ENCODE data around the gene ATP6AP2. TPM values are rescaled to one million over a fixed set of nuclear protein-coding genes. Genes with fewer than 3 reads are reported as not detected.
A peak's percentile ranks its signal among the peaks of the same experiment; 100 is the strongest.
"Not testable (repeated sequence)": the region's sequence is repeated elsewhere in the genome, so short reads cannot be mapped to it uniquely, and the experiment has no call there.

ATP6AP2 gene
- total and polyA plus RNA-seq, 5 donors from 2014 or later: 63.2 to 209 (median 160) TPM

DNA sequence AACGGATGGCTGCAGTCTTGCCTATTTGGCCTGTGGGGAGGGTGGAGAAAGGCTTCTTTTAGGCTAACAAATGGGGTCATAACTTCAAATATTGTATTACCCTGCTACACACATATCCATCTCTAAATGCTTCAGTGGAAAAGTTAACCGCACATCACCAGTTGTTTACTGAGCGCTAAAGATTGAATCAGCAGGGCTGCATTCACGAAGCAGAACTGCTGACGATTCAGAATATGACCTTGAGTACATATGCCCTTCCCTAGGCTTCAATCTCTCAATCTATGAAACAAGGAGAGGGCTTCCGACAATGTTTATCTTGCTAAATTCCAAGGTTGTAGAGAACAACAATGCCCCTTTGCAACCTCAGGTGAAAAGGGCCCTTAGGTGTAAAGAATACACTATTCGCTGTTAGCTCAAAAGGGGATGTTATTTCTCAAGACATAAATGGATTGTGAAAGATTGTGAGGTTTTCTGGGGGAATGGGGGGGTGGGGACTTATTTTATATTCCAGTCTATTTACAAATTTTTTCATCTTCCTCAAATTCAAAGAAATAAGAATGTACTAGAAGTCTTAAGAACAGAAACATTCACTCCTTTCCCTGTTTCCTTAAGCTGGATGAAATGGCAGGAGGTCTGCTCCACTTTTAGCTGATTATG, 2.6 kb upstream of the ATP6AP2 start:
- Mint-ChIP-seq H3K4me3 (peak overlapping the region in 1 of 4 donors; percentile 43), H3K36me3 (no peaks in the 10 kb centered on the region), H3K27me3 (no peaks in the 10 kb centered on the region), H3K9me3 (peaks cover 0 to 1% (median 0%) of the 10 kb centered on the region in 7 donors), H3K27ac (no peak overlapping the region), H3K4me1 (peaks cover 8 to 27% (median 13%) of the 10 kb centered on the region in 4 donors)
- no peak overlapping the region for H3K27ac ChIP-seq (ENCODE audit: insufficient read depth, low read length, poor library complexity, severe bottlenecking)
- no peaks in the 10 kb centered on the region for H3K27me3 ChIP-seq (ENCODE audit: control insufficient read depth, insufficient read depth, low read length)
- ATAC-seq (ENCODE audit: low read depth in 2 of 2): no peak
- no peak overlapping the region for H3K4me3 ChIP-seq (ENCODE audit: low read depth, low read length)
- H3K4me1 ChIP-seq (ENCODE audit: control insufficient read depth, insufficient read depth, low read length, poor library complexity, severe bottlenecking): peaks cover 14% of the 10 kb centered on the region
- H3K9me3 ChIP-seq (ENCODE audit: control insufficient read depth in 2 of 2, low read length in 2 of 2): no peaks in the 10 kb centered on the region
- no peak for DNase-seq
- no peaks in the 10 kb centered on the region for H3K36me3 ChIP-seq (ENCODE audit: control insufficient read depth, insufficient read depth, low read length)

GRCh38 chrX:40579141-40579540, 1.6 kb upstream of the ATP6AP2 start:
- no peaks in the 10 kb centered on the region for H3K36me3 Mint-ChIP-seq
- no peaks in the 10 kb centered on the region for H3K9me3 Mint-ChIP-seq
- Histone ChIP-seq H3K9me3 (ENCODE audit: control insufficient read depth in 2 of 2, low read length in 2 of 2) (no peaks in the 10 kb centered on the region), H3K27ac (ENCODE audit: insufficient read depth, low read length, poor library complexity, severe bottlenecking) (no peak overlapping the region), H3K27me3 (ENCODE audit: control insufficient read depth, insufficient read depth, low read length) (no peaks in the 10 kb centered on the region), H3K36me3 (ENCODE audit: control insufficient read depth, insufficient read depth, low read length) (no peaks in the 10 kb centered on the region), H3K4me3 (ENCODE audit: low read depth, low read length) (no peak overlapping the region), H3K4me1 (ENCODE audit: control insufficient read depth, insufficient read depth, low read length, poor library complexity, severe bottlenecking) (peaks cover 14% of the 10 kb centered on the region)
- peaks cover 9 to 33% (median 19%) of the 10 kb centered on the region in 4 donors for H3K4me1 Mint-ChIP-seq
- no peak overlapping the region for H3K4me3 Mint-ChIP-seq
- ATAC-seq (ENCODE audit: low read depth in 2 of 2) (no peak), DNase-seq (no peak)
- H3K27me3 Mint-ChIP-seq: no peaks in the 10 kb centered on the region
- H3K27ac Mint-ChIP-seq: no peak overlapping the region

DNA sequence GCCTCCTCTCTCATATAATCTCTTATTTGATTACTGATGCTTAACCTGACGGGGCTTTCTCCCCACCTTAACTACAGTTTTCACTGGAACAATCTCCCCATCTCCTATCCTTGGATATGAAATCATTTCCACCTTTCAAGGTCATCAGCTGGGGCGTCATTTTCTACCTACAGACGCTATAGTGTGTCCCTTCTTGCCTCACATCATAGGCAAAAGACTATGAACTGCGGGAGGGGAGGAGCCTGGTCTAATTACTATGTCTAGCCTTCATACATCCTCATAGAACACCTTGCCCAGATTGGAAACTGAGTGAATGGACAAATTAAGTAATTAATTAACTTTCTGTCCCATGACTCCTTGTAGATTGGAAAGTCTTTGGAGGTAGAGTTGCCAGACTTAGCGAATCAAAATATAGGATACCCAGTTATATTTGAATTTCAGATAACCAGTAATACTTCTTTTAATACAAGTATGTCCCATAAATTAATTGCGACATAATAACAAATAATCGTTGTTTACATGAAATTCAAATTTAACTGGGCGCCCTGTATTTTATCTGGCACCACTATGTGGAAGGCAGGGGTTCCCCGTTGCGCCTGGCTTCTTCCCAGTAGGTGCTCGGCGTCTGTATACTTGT, 752 bp upstream of the ATP6AP2 start:
- H3K27me3 ChIP-seq (ENCODE audit: control insufficient read depth, insufficient read depth, low read length): no peaks in the 10 kb centered on the region
- H3K27ac ChIP-seq (ENCODE audit: insufficient read depth, low read length, poor library complexity, severe bottlenecking): peak overlapping the region; percentile 88
- Mint-ChIP-seq H3K4me3 (peak overlapping the region; percentile 95 to 98 (median 96)), H3K27ac (peak overlapping the region; percentile 83 to 97 (median 96)), H3K4me1 (peaks cover 11 to 33% (median 19%) of the 10 kb centered on the region in 4 donors), H3K9me3 (no peaks in the 10 kb centered on the region), H3K27me3 (no peaks in the 10 kb centered on the region), H3K36me3 (no peaks in the 10 kb centered on the region)
- peak overlapping the region; percentile 65 for H3K4me3 ChIP-seq (ENCODE audit: low read depth, low read length)
- no peaks in the 10 kb centered on the region for H3K36me3 ChIP-seq (ENCODE audit: control insufficient read depth, insufficient read depth, low read length)
- ATAC-seq (ENCODE audit: low read depth in 2 of 2): peak in 1 of 2 donors; percentile 21
- DNase-seq: no peak
- peaks cover 14% of the 10 kb centered on the region for H3K4me1 ChIP-seq (ENCODE audit: control insufficient read depth, insufficient read depth, low read length, poor library complexity, severe bottlenecking)
- H3K9me3 ChIP-seq (ENCODE audit: control insufficient read depth in 2 of 2, low read length in 2 of 2): no peaks in the 10 kb centered on the region

DNA sequence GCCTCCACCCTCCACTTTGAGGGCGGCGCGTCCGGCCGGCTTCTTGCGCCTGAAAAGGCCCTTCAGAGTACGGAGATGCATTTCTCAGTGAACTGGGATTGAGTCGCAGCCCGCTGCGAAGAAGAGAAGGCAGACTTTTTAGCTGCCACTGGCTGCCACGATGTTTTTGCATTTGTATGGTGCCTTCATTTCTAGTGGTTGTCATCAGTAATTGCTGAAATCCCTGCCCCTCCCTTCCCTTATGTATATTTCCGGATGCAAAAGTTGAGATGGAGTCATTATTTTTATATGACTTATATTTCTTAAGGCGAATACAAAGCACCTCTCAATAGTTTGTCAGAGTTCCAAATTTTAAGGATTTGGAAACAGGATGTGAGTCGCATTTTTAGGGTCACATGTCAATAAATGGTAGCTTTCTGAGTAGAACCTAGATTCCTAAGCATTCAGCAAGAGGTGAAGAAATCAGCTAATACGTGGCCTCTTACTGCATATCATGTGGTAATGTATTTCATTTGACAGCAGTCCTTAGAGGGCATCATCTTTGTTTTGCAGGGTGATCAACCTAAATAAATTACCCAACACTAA, 658 bp downstream of the ATP6AP2 start:
- Mint-ChIP-seq H3K9me3 (no peaks in the 10 kb centered on the region), H3K4me3 (peak overlapping the region; percentile 86 to 98 (median 90)), H3K4me1 (peaks cover 14 to 43% (median 26%) of the 10 kb centered on the region in 4 donors), H3K27me3 (no peaks in the 10 kb centered on the region), H3K27ac (peak overlapping the region in 2 of 3 donors; percentile 82 to 96), H3K36me3 (no peaks in the 10 kb centered on the region)
- Histone ChIP-seq H3K4me3 (ENCODE audit: low read depth, low read length) (peak overlapping the region; percentile 84), H3K27ac (ENCODE audit: insufficient read depth, low read length, poor library complexity, severe bottlenecking) (peak overlapping the region; percentile 88), H3K36me3 (ENCODE audit: control insufficient read depth, insufficient read depth, low read length) (no peaks in the 10 kb centered on the region), H3K9me3 (ENCODE audit: control insufficient read depth in 2 of 2, low read length in 2 of 2) (no peaks in the 10 kb centered on the region), H3K4me1 (ENCODE audit: control insufficient read depth, insufficient read depth, low read length, poor library complexity, severe bottlenecking) (peaks cover 14% of the 10 kb centered on the region), H3K27me3 (ENCODE audit: control insufficient read depth, insufficient read depth, low read length) (no peaks in the 10 kb centered on the region)
- DNase-seq: peak; percentile 1 to 58 (median 48)
- no peak for ATAC-seq (ENCODE audit: low read depth in 2 of 2)

GRCh38 chrX:40582178-40582577, 1.4 kb downstream of the ATP6AP2 start:
- not testable (repeated sequence) for H3K9me3 Mint-ChIP-seq; H3K36me3 ChIP-seq (ENCODE audit: control insufficient read depth, insufficient read depth, low read length); ATAC-seq (ENCODE audit: low read depth in 2 of 2); H3K27me3 Mint-ChIP-seq; DNase-seq; H3K27me3 ChIP-seq (ENCODE audit: control insufficient read depth, insufficient read depth, low read length); H3K36me3 Mint-ChIP-seq; H3K27ac ChIP-seq (ENCODE audit: insufficient read depth, low read length, poor library complexity, severe bottlenecking); H3K9me3 ChIP-seq (ENCODE audit: control insufficient read depth in 2 of 2, low read length in 2 of 2)
- Mint-ChIP-seq H3K4me1 (peaks cover 14 to 44% (median 26%) of the 10 kb centered on the region in 4 donors), H3K4me3 (peak overlapping the region in 3 of 4 donors; percentile 53 to 98 (median 90)), H3K27ac (peak overlapping the region in 1 of 3 donors; percentile 96)
- H3K4me1 ChIP-seq (ENCODE audit: control insufficient read depth, insufficient read depth, low read length, poor library complexity, severe bottlenecking): peaks cover 14% of the 10 kb centered on the region
- H3K4me3 ChIP-seq (ENCODE audit: low read depth, low read length): peak overlapping the region; percentile 34

- H3K27ac ChIP-seq (ENCODE audit: insufficient read depth, low read length, poor library complexity, severe bottlenecking): no peak overlapping the region
- H3K36me3 ChIP-seq (ENCODE audit: control insufficient read depth, insufficient read depth, low read length): no peaks in the 10 kb centered on the region
- Mint-ChIP-seq H3K4me1 (peaks cover 14 to 48% (median 28%) of the 10 kb centered on the region in 4 donors), H3K27ac (peak overlapping the region in 1 of 3 donors; percentile 1), H3K9me3 (no peaks in the 10 kb centered on the region), H3K27me3 (no peaks in the 10 kb centered on the region), H3K36me3 (no peaks in the 10 kb centered on the region), H3K4me3 (peak overlapping the region; percentile 19 to 90 (median 60))
- H3K9me3 ChIP-seq (ENCODE audit: control insufficient read depth in 2 of 2, low read length in 2 of 2): no peaks in the 10 kb centered on the region
- H3K27me3 ChIP-seq (ENCODE audit: control insufficient read depth, insufficient read depth, low read length): no peaks in the 10 kb centered on the region
- ATAC-seq (ENCODE audit: low read depth in 2 of 2): no peak
- peaks cover 14% of the 10 kb centered on the region for H3K4me1 ChIP-seq (ENCODE audit: control insufficient read depth, insufficient read depth, low read length, poor library complexity, severe bottlenecking)
- no peak for DNase-seq
- H3K4me3 ChIP-seq (ENCODE audit: low read depth, low read length): peak overlapping the region; percentile 34
Observed at GRCh38 chrX:40582811-40583210, 2.0 kb downstream of the ATP6AP2 start.

DNA sequence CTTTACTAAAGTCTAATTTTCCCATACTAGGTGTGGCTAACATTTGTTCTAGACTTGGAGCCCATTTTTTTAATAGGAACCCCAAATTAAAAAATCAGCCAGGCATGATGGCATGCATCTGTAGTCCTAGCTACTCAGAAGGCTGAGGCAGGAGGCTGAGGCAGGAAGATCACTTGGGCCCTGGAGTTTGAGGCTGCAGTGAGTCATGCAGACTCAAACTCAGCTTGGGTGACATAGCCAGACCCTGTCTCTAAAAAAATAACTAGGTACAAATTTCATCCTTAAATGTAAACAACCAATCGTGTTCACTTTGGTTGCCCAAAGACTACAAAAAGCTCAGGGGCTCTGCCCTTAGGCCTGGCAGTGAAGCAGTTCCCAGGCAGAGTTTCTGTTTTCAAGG, 6.9 kb downstream of the ATP6AP2 start:
- Mint-ChIP-seq H3K4me1 (peaks cover 17 to 46% (median 29%) of the 10 kb centered on the region in 4 donors), H3K27ac (peak overlapping the region in 2 of 3 donors; percentile 21 to 31)
- H3K4me3 ChIP-seq (ENCODE audit: low read depth, low read length); H3K4me1 ChIP-seq (ENCODE audit: control insufficient read depth, insufficient read depth, low read length, poor library complexity, severe bottlenecking); H3K27me3 Mint-ChIP-seq; DNase-seq; H3K9me3 ChIP-seq (ENCODE audit: control insufficient read depth in 2 of 2, low read length in 2 of 2); H3K36me3 Mint-ChIP-seq; H3K27me3 ChIP-seq (ENCODE audit: control insufficient read depth, insufficient read depth, low read length); H3K9me3 Mint-ChIP-seq; H3K4me3 Mint-ChIP-seq: not testable (repeated sequence)
- Histone ChIP-seq H3K36me3 (ENCODE audit: control insufficient read depth, insufficient read depth, low read length) (peaks cover 16% of the 10 kb centered on the region), H3K27ac (ENCODE audit: insufficient read depth, low read length, poor library complexity, severe bottlenecking) (peak overlapping the region; percentile 14)
- peak in 1 of 2 donors; percentile 22 for ATAC-seq (ENCODE audit: low read depth in 2 of 2)

Measured in CD4-positive, CD25-positive, alpha-beta regulatory T cell (primary cell).